C1 segment of cervical spinal cord (tissue), 14 donors: ENCODE measurements around the gene TMEM259.

Experiments used
- DNase-seq, 14 donors: peaks; one replicate each; lab custom pipeline; 2025; lab: John Stamatoyannopoulos, UW

Gene TMEM259

DNA sequence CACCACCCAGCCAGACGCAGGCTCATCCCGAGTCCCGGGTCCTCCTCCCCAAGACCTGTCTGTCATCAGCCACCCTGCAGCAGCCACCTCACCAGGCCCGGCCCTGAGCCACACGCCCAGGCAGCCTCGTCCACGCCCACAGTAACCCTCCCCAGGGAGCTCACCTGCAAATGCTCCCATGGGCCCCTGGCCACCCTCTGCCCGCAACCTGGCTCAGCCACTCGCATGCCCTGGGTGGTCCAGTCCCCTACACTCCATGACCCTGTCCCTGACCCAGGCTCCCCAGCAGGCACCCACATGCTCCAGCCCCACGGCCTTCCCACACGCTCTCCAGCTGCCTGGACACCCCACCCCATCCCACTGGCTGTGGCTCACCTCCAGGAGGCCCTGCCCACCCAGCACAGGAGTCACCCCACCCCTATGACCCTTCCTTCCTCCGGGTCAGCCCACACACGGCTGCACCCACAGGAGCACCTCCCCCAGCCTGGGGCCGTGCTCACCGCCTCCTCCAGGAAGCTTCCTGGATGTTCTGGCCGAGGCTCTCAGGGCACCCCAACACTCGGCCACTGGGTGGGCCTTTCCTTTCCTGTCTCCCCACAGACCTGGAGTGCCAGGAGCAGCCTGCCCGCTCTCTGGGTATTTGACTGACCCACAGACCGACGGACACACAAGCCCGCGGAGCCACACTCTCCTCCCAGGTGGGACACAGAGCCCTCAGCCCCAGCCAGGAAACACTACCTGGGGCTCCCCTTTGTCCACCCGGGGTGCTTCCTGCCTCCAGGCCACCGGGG is 3.6 kb downstream of the TMEM259 start:
- DNase-seq, result no peak

DNA sequence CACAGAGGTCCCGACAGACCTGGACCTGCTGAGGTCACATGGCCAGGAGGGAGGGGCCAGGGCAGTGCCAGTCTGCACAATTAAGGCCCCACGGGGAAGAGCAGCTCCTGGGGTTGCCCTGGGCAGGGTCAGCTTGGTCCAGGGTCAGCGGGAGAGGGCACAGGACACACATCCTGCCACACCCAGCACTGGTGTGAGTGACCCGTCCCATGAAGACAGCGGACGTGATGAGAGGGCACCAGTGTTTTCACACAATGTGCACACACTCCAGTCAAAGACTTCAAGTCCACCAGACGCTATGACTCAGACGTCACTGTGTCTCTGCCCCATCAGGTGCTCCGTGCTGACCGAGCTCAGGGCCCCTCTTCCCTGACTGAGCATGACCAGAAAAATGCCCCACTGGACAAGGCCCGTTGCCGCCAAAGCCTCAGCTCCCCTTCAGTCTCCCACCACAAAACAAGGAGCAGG is 4.2 kb downstream of the TMEM259 start:
- peak in 1 of 14 donors; percentile 11 for DNase-seq

DNA sequence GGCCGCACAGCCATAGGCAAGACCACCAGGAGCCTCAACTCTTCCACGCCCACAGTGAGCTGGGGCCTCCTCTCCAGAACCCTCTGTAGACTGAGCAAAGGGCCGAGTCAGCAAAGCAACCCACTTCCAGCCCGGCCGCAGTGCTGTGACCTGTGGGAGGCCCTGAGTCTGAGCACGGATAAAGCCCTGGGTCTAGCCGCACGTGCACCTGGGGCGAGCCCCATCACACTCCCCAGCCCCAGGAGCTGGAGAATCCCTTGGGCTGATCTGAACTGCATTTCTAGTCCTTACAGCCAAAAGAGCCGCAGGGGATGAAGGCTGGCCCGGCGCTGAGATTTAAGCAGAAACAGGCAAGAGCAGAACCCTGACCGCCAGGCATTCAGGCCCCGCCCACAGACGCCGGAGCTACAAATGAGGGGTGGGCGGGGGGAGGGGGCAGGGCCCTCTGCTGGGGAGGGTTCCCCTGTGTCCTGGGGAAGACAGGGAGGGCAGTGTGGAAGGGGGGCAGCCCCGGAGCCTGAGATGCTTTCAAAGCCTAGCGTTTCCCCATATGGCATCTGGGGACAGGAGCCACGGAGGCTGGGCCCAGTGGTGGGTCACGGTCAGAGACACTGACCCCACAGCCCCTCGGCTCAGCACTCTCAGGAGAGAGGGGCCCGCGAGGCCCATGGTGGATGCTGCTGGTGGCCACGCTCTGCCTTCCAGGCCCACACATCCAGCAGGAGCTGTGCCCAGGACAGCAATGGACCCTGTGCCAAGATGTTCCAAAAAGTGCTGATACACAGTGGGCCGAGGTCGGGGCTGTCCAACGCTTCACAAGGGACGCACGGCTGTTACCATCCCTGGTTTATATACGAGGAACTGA is 4.9 kb downstream of the TMEM259 start:
- DNase-seq, result no peak

DNA sequence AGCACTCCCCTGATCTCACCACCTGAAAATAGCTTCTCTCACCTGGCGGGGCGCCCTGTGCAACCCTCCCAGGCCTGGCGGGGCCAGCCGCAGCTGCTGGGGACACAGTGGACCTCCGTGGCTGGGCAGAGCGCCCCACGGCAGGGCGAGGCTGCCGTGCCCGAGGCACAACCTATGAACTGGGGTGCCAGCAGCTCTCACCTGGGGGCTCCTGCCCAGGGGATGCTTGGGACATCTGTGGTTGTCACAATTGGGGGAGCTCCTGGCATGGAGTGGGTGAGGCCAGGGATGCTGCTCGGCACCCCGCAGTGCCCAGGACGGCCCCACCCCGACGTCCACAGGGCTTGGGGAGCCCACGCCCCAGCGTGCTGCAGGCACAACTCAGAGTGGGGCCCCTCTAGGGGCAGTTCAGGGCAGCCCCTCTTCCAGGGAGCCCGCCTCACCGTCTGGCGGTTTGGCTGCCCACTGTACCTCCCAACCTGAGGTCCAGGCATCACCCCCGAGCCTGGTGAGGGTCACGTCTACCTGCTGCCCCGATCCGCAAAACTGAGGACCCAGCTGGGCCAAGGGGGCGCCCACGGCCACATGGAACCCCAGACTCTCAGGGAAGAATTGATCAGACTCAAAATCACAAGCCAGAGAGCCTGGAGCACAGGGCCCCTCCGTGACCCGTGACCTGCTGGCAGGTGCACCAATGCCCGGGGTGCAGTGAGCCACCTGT is 5.7 kb downstream of the TMEM259 start:
- DNase-seq, result peak in 1 of 14 donors; percentile 11

DNA sequence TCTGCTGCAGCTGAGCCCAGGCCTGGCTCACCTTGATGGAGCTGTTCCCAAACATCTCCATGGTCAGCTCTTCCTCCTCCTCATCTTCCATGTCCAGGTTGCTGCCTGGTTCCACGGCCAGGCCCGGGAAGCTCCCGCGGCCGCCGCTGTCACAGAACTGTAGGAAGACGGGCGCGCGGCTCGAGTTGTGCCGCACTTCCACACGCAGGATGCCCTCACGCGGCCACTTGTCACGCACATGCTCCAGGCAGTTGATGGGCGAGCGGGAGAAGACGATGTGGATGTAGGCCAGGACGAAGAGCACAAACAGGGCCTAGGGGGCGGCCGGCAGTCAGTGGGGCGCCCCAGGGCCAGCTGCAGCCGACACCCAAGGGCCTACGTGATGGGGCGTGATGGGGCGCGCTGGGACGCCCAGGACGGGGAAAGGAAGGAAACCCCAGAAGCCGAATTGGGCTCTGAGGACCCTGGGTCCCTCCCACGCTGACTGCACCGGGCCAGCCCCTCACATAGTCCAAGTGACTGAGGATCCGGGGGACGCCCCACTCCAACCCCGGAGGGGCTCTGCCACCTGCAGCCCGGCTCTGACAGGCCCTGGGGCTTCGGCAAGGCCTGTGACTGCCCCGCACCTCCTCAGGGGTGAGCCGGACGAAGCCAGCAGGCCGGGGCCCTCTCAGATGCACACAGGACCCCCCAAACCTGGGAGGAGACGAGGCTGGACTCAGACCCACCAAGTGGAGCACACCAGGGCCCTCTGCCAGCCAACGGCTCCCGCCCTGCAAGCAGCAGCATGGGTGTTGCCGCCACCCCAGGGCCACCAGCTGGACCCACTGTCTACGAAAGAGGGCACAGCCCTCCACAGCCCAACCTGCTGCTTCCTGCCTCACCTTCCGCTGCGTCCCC is 6.5 kb downstream of the TMEM259 start:
- DNase-seq, result no peak

DNA sequence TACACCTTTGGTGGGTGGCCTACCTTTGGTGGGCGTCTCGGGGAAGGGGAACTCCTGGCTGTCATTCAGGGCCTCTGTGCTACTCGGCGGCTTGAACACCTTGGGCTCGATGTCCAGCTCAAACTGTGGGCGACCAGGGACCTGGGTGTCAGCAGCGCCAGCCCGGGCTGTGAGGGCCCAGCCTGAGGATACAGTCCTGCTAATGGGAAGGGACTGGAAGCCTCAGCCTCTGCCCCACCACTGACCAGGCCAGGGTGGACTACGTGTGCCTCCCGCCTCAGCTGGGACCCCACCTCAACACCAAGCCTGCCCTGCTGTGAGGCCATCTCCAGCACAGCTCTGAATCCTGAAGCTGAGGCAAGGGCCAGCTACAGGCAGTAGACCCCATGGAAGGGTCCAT is 7.7 kb downstream of the TMEM259 start:
- no peak for DNase-seq

DNA sequence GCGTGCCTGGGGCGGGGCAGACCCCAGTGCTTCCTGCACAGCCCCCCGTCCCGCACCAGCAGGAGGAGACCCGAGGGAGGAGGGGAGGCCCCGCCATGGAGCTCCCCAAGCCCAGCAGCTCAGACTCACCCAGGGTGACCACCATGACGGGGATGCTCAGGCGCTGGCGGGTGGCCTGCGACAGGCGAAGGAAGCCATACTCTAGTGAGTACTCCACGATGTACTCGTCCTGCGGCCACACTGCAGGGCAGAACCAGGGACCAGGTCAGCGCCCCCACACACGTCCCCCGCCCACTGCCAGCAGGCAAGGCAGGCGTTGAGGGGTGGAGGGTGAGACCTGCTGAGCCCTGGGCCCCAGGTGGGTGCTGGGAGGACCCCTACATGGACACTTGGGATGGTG is 8.6 kb downstream of the TMEM259 start:
- no peak for DNase-seq

DNA sequence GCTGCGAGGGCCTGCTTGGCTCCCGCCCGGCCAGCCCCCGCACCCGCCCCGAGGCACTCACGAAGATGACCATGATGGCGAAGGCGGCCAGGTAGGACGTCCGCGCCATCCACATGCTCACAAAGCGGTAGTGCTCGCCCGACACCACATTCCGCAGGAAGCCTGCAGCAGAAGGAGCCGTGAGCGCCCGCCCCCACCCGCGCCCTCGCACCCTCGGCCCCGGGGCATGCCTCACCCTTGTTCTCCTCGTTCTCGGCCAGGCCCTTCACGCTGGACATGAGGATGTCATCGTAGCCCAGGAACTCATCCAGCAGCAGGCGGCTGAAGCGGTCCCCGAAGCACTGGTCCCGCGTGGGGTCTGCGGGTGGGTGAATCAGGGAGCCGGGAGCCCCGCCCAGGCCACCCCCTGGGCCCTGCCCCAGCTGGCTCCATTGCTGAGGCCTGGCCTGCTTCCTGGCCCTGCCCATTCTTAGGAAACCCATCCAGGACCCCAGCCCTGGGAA is 9.0 kb downstream of the TMEM259 start:
- no peak for DNase-seq

DNA sequence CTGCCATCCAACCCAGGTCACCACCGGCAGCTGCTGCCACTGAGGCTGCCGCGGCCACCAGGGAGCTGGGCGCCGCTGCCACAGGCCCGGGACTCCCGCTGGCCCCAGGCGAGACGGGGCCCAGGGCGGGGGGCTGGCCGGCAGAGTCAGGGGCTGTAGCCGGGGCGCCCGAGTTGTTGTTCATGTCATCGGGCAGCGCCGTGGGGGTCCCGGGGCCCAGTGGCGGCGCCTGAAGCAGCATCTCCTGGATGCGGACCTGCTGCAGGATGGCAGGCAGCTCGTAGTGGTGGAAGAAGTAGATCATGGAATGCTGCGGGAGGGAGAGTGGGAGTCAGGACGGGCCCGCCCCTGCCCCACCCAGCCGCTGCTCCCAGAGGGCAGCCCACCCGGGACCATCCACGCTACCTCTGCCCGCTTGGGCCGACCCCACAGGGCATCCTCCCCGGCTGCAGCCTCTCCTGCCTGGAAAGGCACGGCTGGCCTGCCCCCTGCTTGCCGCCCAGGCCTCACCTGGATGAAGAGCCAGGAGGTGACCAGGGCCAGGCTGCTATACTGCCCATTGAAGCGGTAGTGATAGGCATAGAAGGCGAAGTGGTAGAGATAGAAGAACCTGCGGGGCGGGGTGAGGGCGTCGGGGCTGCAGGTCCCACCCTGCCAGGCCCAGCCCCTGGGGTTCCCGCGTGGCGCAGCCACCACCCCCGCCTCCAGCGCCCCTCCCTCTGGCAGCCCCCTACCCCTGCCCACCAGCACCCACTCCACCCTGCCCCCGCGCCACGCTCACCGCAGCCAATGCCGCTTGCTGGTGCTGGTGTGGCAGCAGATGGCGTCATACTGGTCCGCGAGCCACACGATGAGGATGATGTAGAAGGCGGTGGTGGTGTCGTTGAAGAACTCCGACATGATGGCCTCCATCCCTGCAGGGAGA is 10.1 kb downstream of the TMEM259 start:
- DNase-seq, result no peak

DNA sequence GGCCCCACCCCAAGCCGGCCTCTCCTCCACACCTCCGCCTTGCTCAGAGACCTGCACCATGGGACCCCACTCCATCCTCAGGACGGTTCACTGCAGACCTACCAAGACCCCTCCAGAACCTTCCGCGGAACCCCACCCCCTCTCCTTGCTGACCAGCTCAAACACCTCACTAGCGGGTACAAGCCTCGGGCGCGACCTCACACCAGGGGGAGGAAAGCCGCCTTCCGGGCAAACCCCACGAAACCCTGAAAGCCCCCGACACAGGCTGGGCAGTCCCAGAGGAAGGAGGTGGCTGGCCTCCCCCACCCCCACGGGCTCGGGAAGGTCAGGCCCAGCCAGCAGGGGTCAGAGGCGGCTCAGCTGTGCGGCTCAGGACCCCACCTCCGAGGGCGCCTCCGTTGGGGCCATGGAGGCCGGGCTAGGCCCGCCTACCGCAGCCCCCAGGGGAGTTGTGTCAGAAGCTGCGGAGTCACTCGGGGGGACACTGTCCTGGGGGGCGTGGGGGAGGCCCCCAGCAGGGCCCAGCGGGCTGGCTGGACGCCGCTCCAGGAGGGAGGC is 10.9 kb downstream of the TMEM259 start:
- no peak for DNase-seq

DNA sequence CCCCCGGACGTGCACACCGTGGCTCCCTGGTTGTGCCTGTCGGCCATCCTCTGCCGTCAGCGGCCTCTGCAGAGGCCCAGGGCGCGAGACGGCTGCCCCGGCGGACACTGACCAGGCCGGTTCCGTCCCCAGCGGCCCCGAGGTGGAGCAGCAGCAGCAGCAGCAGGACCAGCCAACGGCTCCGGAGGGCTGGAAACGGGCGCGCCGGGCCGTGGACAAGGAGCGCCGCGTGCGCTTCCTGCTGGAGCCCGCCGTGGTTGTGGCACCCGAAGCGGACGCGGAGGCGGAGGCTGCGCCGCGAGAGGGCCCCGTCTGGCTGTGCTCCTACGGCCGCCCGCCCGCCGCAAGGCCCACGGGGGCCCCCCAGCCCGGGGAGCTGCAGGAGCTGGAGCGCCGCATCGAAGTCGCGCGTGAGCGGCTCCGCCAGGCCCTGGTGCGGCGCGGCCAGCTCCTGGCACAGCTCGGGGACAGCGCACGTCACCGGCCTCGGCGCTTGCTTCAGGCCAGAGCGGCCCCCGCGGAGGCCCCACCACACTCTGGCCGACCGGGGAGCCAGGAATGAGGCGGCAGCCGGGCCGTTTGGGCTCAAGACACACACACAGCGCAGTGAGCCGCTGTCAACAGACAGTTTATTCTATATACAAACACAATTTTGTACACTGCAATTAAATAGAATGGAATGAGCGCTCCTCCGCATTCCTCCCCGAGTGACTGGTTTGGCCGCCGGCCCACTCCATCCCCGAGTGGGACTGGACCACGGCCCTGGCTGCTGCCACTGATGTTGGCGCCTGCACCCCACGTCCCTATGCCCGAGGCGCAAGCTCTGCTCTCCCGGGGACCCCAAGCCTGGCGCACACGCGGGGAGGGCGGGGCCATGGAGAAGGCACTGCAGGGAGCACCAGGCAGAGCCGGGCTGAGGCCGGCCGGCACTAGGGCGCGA is 11.6 kb downstream of the TMEM259 start:
- DNase-seq, result no peak

DNA sequence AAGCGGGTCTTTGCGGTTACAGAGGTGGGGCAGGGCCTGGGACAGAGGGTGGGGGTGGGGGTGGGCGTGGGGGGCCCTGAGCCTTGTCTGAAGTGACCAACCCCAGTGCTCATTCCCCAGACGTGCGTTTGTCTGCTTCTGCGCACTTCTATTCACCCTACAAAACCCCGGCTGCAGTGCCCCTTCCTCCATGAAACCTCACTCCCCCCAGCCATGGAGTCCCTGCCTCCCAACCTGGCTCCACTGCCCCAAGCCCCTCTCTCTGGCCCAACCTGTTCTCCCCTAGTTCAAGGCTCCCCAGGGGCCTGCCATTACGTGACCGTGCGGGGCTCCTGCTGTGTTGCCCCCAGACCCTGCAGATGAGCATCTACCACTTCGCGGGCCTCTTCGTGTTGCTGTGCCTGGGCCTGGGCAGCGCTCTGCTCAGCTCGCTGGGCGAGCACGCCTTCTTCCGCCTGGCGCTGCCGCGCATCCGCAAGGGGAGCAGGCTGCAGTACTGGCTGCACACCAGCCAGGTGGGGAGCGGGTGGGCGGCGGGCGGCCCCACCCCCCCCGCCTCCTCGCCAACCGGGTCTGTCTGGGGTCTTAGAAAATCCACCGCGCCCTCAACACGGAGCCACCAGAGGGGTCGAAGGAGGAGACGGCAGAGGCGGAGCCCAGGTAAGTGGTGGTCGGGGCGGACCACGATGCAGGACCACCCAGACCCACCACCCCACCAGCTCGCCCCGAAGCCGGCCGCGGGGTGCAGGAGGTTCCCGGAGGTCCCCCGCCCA is 12.5 kb downstream of the TMEM259 start:
- no peak for DNase-seq

DNA sequence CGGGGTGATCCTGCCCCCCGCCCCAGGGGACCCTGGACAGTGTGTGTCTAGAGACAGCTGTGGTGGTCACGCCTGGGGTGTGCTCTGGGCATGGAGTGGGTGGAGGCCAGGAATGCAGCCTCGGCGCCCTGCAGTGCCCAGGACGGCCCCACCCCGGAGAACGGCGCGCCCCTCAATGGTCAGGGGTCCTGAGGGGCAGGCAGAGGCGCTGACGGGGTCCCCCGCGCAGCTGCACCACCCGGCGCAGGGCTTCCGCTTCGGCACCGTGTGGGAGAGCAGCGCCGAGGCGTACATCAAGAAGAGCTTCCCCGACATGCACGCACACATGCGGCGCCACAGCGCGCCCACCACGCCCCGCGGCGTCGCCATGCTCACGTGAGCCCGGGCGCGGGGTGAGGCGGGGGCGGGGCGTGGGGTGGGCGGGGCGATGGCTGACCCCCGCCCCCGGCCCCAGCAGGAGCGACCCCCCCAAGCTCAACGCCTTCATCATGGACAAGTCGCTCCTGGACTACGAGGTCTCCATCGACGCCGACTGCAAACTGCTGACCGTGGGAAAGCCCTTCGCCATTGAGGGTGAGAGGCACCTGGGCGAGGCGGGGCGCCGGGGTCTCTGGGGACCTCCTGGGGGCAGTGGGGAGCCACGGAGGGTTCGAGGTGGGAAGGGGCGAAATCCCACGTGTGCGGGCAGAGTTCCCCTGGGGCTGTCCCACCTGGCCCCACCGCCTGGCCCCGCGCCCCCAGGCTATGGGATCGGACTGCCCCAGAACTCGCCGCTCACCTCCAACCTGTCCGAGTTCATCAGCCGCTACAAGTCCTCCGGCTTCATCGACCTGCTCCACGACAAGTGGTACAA is 13.3 kb downstream of the TMEM259 start:
- no peak for DNase-seq

DNA sequence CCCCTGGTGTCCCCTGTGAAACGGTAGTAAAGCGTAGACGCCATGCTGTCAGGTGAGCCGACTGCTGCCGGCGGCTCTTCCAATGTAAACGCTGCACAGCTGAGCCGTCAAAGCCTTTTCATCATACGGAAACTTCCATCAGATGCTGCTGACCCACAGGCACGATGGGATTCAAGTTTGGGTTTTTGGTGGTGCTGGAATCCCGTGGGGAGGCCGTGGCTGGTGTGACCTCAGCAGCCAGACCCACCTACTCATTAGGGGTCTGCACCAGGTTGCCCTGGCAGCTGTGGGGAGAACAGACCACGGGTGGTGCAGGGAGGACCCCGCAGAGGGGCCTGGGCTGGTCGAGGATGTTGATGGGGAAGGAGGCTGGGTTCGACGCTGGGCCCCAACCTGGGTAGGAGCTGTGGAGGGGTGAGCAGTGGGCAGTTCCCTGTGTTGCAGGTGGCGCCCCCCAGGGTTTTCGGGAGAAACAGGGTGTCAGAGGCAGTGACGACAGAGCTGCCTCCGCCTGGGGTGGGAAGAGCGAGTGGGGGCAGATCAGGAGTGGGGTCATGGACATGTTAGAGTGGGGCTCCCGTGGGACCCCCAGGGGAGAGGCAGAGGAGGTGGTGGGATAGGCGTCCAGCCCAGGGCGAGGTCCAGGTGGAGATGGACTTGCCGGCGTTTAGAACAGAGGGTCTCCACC is 14.1 kb downstream of the TMEM259 start:
- no peak for DNase-seq

DNA sequence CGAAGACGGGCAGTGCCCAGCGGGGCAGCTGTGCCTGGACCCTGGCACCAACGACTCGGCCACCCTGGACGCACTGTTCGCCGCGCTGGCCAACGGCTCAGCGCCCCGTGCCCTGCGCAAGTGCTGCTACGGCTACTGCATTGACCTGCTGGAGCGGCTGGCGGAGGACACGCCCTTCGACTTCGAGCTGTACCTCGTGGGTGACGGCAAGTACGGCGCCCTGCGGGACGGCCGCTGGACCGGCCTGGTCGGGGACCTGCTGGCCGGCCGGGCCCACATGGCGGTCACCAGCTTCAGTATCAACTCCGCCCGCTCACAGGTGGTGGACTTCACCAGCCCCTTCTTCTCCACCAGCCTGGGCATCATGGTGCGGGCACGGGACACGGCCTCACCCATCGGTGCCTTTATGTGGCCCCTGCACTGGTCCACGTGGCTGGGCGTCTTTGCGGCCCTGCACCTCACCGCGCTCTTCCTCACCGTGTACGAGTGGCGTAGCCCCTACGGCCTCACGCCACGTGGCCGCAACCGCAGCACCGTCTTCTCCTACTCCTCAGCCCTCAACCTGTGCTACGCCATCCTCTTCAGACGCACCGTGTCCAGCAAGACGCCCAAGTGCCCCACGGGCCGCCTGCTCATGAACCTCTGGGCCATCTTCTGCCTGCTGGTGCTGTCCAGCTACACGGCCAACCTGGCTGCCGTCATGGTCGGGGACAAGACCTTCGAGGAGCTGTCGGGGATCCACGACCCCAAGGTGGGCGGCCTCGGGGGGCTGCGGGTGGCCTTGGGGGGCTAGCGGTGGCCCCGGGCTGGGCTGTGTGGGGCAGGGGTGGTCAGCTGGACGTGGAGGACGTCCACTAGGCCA is 15.9 kb downstream of the TMEM259 start:
- no peak for DNase-seq
